Measurements from ENCODE around the gene LRRC19.
A peak's percentile ranks its signal among the peaks of the same experiment; 100 is the strongest.

Gene LRRC19

GRCh38 chr9:27022920-27023319 is 17.4 kb upstream of the LRRC19 start:
- no peak for TF ChIP-seq POLR2A (IDR thresholded peaks at IDR 0.05; ENCODE audit: low read depth, low read length)
- TF ChIP-seq TAF1 (IDR thresholded peaks at IDR 0.05; ENCODE audit: borderline replicate concordance, low read depth, low read length): no peak
- TF ChIP-seq POLR2AphosphoS5 (IDR thresholded peaks at IDR 0.05; ENCODE audit: low read depth, low read length): no peak
- no peak for FAIRE-seq

DNA sequence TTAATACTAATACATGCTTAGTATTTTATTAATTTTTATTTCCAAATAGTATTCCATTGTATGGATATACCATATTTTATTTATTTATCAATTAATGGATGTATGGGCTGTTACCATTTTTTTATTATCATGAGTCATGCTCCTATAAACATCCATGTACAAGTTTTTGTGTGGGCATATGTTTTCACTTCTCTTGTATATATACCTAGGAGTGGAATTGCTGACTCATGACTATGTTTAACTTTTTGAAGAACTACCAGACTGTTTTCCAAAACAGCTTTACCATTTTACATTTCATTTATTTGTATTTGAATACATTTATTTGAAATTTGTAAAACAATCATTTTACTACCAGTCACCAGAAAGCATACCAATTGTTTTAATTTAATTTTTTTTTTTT is 14.1 kb upstream of the LRRC19 start:
- TF ChIP-seq TAF1 (IDR thresholded peaks at IDR 0.05; ENCODE audit: borderline replicate concordance, low read depth, low read length) (no peak), POLR2A (IDR thresholded peaks at IDR 0.05; ENCODE audit: low read depth, low read length) (no peak), POLR2AphosphoS5 (IDR thresholded peaks at IDR 0.05; ENCODE audit: low read depth, low read length) (no peak)
- FAIRE-seq: no peak
- DNase-seq (ENCODE audit: insufficient read length): no peak

More at GRCh38 chr9:27022920-27023319, 17.4 kb upstream of the LRRC19 start:
- no peak for DNase-seq (ENCODE audit: insufficient read length)

- no peak for FAIRE-seq
- TF ChIP-seq TAF1 (IDR thresholded peaks at IDR 0.05; ENCODE audit: borderline replicate concordance, low read depth, low read length) (no peak), POLR2AphosphoS5 (IDR thresholded peaks at IDR 0.05; ENCODE audit: low read depth, low read length) (no peak), POLR2A (IDR thresholded peaks at IDR 0.05; ENCODE audit: low read depth, low read length) (no peak)
Measured at GRCh38 chr9:27003426-27004077, 1.9 kb downstream of the LRRC19 start.

GRCh38 chr9:26995810-26996209 is 9.7 kb downstream of the LRRC19 start:
- DNase-seq (ENCODE audit: insufficient read length) (no peak), FAIRE-seq (no peak)
- TF ChIP-seq POLR2AphosphoS5 (IDR thresholded peaks at IDR 0.05; ENCODE audit: low read depth, low read length) (no peak), TAF1 (IDR thresholded peaks at IDR 0.05; ENCODE audit: borderline replicate concordance, low read depth, low read length) (no peak), POLR2A (IDR thresholded peaks at IDR 0.05; ENCODE audit: low read depth, low read length) (no peak)

More at GRCh38 chr9:27003426-27004077, 1.9 kb downstream of the LRRC19 start:
- DNase-seq (ENCODE audit: insufficient read length): no peak

- FAIRE-seq (peak; percentile 89), DNase-seq (ENCODE audit: insufficient read length) (no peak)
- TF ChIP-seq TAF1 (IDR thresholded peaks at IDR 0.05; ENCODE audit: borderline replicate concordance, low read depth, low read length): no peak
- TF ChIP-seq POLR2AphosphoS5 (IDR thresholded peaks at IDR 0.05; ENCODE audit: low read depth, low read length): no peak
- TF ChIP-seq POLR2A (IDR thresholded peaks at IDR 0.05; ENCODE audit: low read depth, low read length): no peak
Measured at GRCh38 chr9:26983340-26983739, 22.1 kb downstream of the LRRC19 start.

DNA sequence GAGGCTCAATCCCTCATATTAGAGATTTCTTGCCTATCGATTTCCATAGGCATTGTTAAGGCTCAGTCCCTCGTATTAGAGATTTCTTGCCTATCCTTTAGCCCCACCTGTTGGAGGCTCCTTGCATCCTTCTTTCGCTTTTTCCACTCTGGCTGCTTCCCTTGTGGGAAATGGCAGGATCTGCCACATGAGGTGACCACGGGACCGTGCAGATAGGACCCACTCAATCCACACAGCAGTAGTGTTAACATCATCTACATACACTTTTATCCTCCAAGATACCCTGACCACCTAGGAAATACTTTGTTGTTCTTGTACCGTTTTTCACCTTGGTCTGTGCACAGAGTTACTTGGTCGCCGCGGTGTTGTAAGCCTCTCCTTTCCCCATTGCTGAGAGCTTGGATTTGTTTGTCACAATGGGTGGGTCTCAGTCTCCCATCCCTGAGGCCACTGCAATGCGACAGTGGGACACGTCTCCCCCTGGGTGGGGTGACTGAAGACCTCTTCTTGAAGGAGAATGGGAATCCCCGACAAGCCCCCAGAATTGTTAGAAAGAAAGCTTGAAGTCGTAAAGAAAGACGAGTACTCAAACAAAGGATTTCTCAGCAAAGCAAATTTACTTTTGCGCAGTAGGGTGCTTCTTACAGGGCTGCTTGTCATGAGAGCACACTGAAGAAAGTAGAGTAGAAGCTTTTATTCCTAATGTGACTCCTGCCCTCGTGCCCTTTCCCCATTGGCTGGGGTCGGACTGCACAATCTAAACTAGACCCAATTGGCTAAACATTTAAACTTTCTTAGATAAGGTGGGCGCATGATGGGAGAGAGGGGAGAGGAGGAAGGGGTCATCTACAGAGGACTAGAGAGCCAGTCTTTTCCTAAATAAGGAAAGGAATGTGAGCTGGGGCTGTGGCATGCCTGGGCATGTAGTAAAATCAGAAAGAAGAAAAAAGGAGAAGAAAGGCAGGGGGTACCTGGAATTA is 29.5 kb downstream of the LRRC19 start:
- no peak for DNase-seq (ENCODE audit: insufficient read length)
- TF ChIP-seq TAF1 (IDR thresholded peaks at IDR 0.05; ENCODE audit: borderline replicate concordance, low read depth, low read length): no peak
- no peak for TF ChIP-seq POLR2AphosphoS5 (IDR thresholded peaks at IDR 0.05; ENCODE audit: low read depth, low read length)
- no peak for TF ChIP-seq POLR2A (IDR thresholded peaks at IDR 0.05; ENCODE audit: low read depth, low read length)
- no peak for FAIRE-seq

GRCh38 chr9:26974927-26975326 is 30.5 kb downstream of the LRRC19 start:
- FAIRE-seq (no peak), DNase-seq (ENCODE audit: insufficient read length) (no peak)
- TF ChIP-seq POLR2A (IDR thresholded peaks at IDR 0.05; ENCODE audit: low read depth, low read length) (no peak), POLR2AphosphoS5 (IDR thresholded peaks at IDR 0.05; ENCODE audit: low read depth, low read length) (no peak), TAF1 (IDR thresholded peaks at IDR 0.05; ENCODE audit: borderline replicate concordance, low read depth, low read length) (no peak)

DNA sequence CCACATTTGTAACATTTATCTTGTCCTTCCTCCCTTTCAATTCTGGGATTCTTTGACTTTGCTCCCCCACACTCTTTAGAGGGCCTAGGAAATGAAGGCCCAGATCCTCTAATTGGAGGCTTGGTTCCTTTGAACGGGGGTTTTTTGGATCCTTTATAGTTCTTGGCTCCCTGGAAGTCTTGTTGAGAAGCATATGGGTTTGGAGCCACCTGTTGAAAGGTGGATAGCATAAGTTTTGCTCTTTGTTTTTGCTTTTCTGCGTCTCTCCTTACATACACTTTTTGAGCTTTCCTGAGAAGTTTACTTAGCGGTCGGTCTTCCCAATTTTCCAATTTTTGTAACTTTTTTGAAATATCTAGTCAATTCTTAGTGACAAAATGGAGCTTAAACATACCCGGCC is 31.5 kb downstream of the LRRC19 start:
- FAIRE-seq (no peak), DNase-seq (ENCODE audit: insufficient read length) (no peak)
- TF ChIP-seq POLR2A (IDR thresholded peaks at IDR 0.05; ENCODE audit: low read depth, low read length) (no peak), TAF1 (IDR thresholded peaks at IDR 0.05; ENCODE audit: borderline replicate concordance, low read depth, low read length) (no peak), POLR2AphosphoS5 (IDR thresholded peaks at IDR 0.05; ENCODE audit: low read depth, low read length) (no peak)

- no peak for DNase-seq (ENCODE audit: insufficient read length)
- no peak for TF ChIP-seq POLR2AphosphoS5 (IDR thresholded peaks at IDR 0.05; ENCODE audit: low read depth, low read length)
- TF ChIP-seq TAF1 (IDR thresholded peaks at IDR 0.05; ENCODE audit: borderline replicate concordance, low read depth, low read length): no peak
- no peak for TF ChIP-seq POLR2A (IDR thresholded peaks at IDR 0.05; ENCODE audit: low read depth, low read length)
- no peak for FAIRE-seq
Measured at GRCh38 chr9:26971721-26972120, 33.8 kb downstream of the LRRC19 start.

- DNase-seq (ENCODE audit: insufficient read length) (no peak), FAIRE-seq (no peak)
- no peak for TF ChIP-seq POLR2AphosphoS5 (IDR thresholded peaks at IDR 0.05; ENCODE audit: low read depth, low read length)
- no peak for TF ChIP-seq TAF1 (IDR thresholded peaks at IDR 0.05; ENCODE audit: borderline replicate concordance, low read depth, low read length)
- no peak for TF ChIP-seq POLR2A (IDR thresholded peaks at IDR 0.05; ENCODE audit: low read depth, low read length)
Measured at GRCh38 chr9:26956860-26957233, 48.6 kb downstream of the LRRC19 start.

DNA sequence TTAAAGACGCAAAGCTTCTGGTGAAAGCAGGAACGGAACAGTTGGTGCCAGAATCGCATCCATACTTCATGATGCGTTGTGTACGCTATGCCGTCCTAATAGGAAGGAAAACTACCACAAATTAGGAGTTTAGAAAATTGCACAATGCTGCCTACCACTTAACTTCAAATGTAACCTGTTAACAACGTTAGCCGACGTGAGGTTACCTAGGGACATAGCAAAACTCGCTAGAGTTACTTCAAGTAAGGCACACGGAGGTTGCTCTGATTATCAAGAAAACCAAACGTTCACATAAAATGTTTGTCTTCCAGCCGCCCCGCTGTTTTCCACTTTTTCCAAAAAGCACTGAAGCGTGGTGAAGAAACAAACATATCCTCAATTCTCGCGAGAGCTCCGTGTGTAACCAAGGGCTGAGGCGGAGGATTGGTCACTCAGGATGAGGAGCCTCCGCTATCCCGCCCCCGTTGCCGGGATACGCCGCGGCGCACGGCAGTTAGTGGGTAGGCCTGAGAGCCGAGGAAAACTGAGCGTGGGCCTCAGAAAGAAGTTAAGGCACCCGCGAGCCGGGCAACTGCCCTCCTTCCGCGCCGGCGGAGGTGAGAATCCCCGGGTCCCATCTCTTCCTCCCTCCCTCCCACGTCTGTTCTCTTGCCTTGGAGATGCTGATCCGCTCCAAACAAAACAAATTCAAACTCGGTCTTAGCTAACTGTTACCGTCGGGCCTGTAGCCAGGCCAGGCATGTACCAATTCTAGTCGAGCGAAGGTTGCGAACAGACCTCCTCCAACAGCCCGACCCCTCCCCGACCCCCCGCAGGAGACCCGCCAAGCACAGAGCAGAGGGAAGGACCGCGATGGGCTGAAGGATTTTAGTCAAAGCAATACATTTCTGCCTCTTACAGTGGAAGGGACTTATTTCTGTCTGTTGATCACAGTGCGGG is 49.3 kb downstream of the LRRC19 start, which contains the start of gene IFT74:
Gene IFT74 (plus strand): TSS at position 492 of the 939 bp plus-strand sequence. CDS start 5,556 bp downstream, outside the sequence.
- FAIRE-seq (peak; percentile 97), DNase-seq (ENCODE audit: insufficient read length) (peak; percentile 88)
- no peak for TF ChIP-seq TAF1 (IDR thresholded peaks at IDR 0.05; ENCODE audit: borderline replicate concordance, low read depth, low read length)
- TF ChIP-seq POLR2A (IDR thresholded peaks at IDR 0.05; ENCODE audit: low read depth, low read length): peak; percentile 75
- TF ChIP-seq POLR2AphosphoS5 (IDR thresholded peaks at IDR 0.05; ENCODE audit: low read depth, low read length): 0 out of 2 replicates have a peak, but pooled peaks have one; percentile 31

Data from GM12892 (cell line).